ENCODE measurements around the gene NR0B1. TPM values are rescaled to one million over a fixed set of nuclear protein-coding genes. Genes with fewer than 3 reads are reported as not detected.

Gene NR0B1
- total RNA-seq, 1 experiment from 2014 or later = not detected

- POLR2A ChIA-PET = no interaction called here
- peaks cover 5% of the 10 kb centered on the region for H3K27me3 Mint-ChIP-seq (ENCODE audit: insufficient read depth, unreplicated experiment)
- H3K36me3 ChIP-seq (ENCODE audit: control insufficient read depth, insufficient read depth, low read length) = no peaks in the 10 kb centered on the region
- H3K4me1 Mint-ChIP-seq (ENCODE audit: low read depth, unreplicated experiment) = no peaks in the 10 kb centered on the region
- H3K4me3 Mint-ChIP-seq (ENCODE audit: unreplicated experiment) = no peak overlapping the region
- no peaks in the 10 kb centered on the region for H3K9me3 Mint-ChIP-seq (ENCODE audit: unreplicated experiment)
- intact Hi-C loops (cut with micrococcal nuclease; ENCODE audit: unreplicated experiment) = no loop called here
- H3K9me3 ChIP-seq = no peaks in the 10 kb centered on the region
- H3K27me3 ChIP-seq (replicated peaks; ENCODE audit: control insufficient read depth, insufficient read depth, low read length) = no peaks in the 10 kb centered on the region
- TF ChIP-seq, protein P1, sequence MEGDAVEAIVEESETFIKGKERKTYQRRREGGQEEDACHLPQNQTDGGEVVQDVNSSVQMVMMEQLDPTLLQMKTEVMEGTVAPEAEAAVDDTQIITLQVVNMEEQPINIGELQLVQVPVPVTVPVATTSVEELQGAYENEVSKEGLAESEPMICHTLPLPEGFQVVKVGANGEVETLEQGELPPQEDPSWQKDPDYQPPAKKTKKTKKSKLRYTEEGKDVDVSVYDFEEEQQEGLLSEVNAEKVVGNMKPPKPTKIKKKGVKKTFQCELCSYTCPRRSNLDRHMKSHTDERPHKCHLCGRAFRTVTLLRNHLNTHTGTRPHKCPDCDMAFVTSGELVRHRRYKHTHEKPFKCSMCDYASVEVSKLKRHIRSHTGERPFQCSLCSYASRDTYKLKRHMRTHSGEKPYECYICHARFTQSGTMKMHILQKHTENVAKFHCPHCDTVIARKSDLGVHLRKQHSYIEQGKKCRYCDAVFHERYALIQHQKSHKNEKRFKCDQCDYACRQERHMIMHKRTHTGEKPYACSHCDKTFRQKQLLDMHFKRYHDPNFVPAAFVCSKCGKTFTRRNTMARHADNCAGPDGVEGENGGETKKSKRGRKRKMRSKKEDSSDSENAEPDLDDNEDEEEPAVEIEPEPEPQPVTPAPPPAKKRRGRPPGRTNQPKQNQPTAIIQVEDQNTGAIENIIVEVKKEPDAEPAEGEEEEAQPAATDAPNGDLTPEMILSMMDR (IDR thresholded peaks at IDR 0.05; ENCODE audit: insufficient read depth in 1 of 2, low read depth in 1 of 2, low read length in 1 of 2, severe bottlenecking in 1 of 2, unreplicated experiment in 1 of 2) = no peak
- H3K27ac Mint-ChIP-seq (ENCODE audit: unreplicated experiment) = no peak overlapping the region
- H3K4me3 ChIP-seq (ENCODE audit: low read depth, low read length) = no peak overlapping the region
- CTCF ChIA-PET = no interaction called here
- no peak for DNase-seq
- H3K4me1 ChIP-seq = no peaks in the 10 kb centered on the region
- H3K36me3 Mint-ChIP-seq (ENCODE audit: insufficient read depth, unreplicated experiment) = no peaks in the 10 kb centered on the region
- no TSS peak for BruUV-seq (replicated peaks)
Measured at GRCh38 chrX:30302956-30303355, 6.2 kb downstream of the NR0B1 start.

GRCh38 chrX:30301963-30302362 is 7.2 kb downstream of the NR0B1 start:
- DNase-seq = no peak
- H3K9me3 Mint-ChIP-seq (ENCODE audit: unreplicated experiment) = no peaks in the 10 kb centered on the region
- H3K4me3 ChIP-seq (ENCODE audit: low read depth, low read length) = no peak overlapping the region
- H3K9me3 ChIP-seq = no peaks in the 10 kb centered on the region
- no peaks in the 10 kb centered on the region for H3K27me3 ChIP-seq (replicated peaks; ENCODE audit: control insufficient read depth, insufficient read depth, low read length)
- intact Hi-C loops (cut with micrococcal nuclease; ENCODE audit: unreplicated experiment) = no loop called here
- no peaks in the 10 kb centered on the region for H3K36me3 ChIP-seq (ENCODE audit: control insufficient read depth, insufficient read depth, low read length)
- no peaks in the 10 kb centered on the region for H3K36me3 Mint-ChIP-seq (ENCODE audit: insufficient read depth, unreplicated experiment)
- H3K27ac Mint-ChIP-seq (ENCODE audit: unreplicated experiment) = no peak overlapping the region
- TF ChIP-seq, protein P1 (IDR thresholded peaks at IDR 0.05; ENCODE audit: insufficient read depth in 1 of 2, low read depth in 1 of 2, low read length in 1 of 2, severe bottlenecking in 1 of 2, unreplicated experiment in 1 of 2) = no peak
- ChIA-PET CTCF (no interaction called here), POLR2A (no interaction called here)
- H3K27me3 Mint-ChIP-seq (ENCODE audit: insufficient read depth, unreplicated experiment) = peaks cover 5% of the 10 kb centered on the region
- no peak overlapping the region for H3K4me3 Mint-ChIP-seq (ENCODE audit: unreplicated experiment)
- H3K4me1 Mint-ChIP-seq (ENCODE audit: low read depth, unreplicated experiment) = no peaks in the 10 kb centered on the region
- H3K4me1 ChIP-seq = no peaks in the 10 kb centered on the region
- no TSS peak for BruUV-seq (replicated peaks)

GRCh38 chrX:30301208-30301607 is 8.0 kb downstream of the NR0B1 start:
- H3K36me3 ChIP-seq (ENCODE audit: control insufficient read depth, insufficient read depth, low read length) = no peaks in the 10 kb centered on the region
- H3K9me3 ChIP-seq = no peaks in the 10 kb centered on the region
- POLR2A ChIA-PET = no interaction called here
- no peak for DNase-seq
- H3K27me3 ChIP-seq (replicated peaks; ENCODE audit: control insufficient read depth, insufficient read depth, low read length) = no peaks in the 10 kb centered on the region
- no peaks in the 10 kb centered on the region for H3K4me1 ChIP-seq
- H3K4me3 Mint-ChIP-seq (ENCODE audit: unreplicated experiment) = no peak overlapping the region
- TF ChIP-seq, protein P1 (IDR thresholded peaks at IDR 0.05; ENCODE audit: insufficient read depth in 1 of 2, low read depth in 1 of 2, low read length in 1 of 2, severe bottlenecking in 1 of 2, unreplicated experiment in 1 of 2) = no peak
- no TSS peak for BruUV-seq (replicated peaks)
- no peaks in the 10 kb centered on the region for H3K4me1 Mint-ChIP-seq (ENCODE audit: low read depth, unreplicated experiment)
- CTCF ChIA-PET = no interaction called here
- H3K4me3 ChIP-seq (ENCODE audit: low read depth, low read length) = no peak overlapping the region
- H3K9me3 Mint-ChIP-seq (ENCODE audit: unreplicated experiment) = no peaks in the 10 kb centered on the region
- no peaks in the 10 kb centered on the region for H3K36me3 Mint-ChIP-seq (ENCODE audit: insufficient read depth, unreplicated experiment)
- H3K27ac Mint-ChIP-seq (ENCODE audit: unreplicated experiment) = no peak overlapping the region
- H3K27me3 Mint-ChIP-seq (ENCODE audit: insufficient read depth, unreplicated experiment) = peaks cover 5% of the 10 kb centered on the region
- intact Hi-C loops (cut with micrococcal nuclease; ENCODE audit: unreplicated experiment) = no loop called here

Data from Caco-2 (cell line).